Activated CD4-positive, alpha-beta T cell treated with anti-CD3 and anti-CD28 coated beads, Interleukin-2, Interleukin-4, amounts not matched to agents 100 ng/mL and 50 ng/mL, durations not matched to agents 16 hours and 8 hours (primary cell): ENCODE results near the gene PDCD7.
"Not testable (repeated sequence)": the region's sequence is repeated elsewhere in the genome, so short reads cannot be mapped to it uniquely, and the experiment has no call there.

Experiments used
- DNase-seq: peaks from one replicate; pipeline ENCODE4 v3.0.0-alpha.2; 2020; ENCODE audit warnings: low spot score

PDCD7 gene

DNA sequence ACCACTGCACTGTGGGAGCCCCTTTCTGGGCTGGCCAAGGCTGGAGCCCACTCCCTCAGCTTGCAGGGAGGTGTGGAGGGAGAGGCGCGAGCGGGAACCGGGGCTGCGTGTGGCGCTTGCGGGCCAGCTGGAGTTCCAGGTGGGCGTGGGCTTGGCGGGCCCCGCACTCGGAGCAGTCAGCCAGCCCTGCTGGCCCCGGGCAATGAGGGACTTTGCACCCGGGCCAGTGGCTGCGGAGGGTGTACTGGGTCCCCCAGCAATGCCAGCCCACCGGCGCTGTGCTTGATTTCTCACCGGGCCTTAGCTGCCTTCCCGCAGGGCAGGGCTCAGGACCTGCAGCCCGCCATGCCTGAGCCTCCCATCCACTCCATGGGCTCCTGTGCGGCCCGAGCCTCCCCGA lies 58.7 kb downstream of the PDCD7 start:
- DNase-seq: not testable (repeated sequence)

DNA sequence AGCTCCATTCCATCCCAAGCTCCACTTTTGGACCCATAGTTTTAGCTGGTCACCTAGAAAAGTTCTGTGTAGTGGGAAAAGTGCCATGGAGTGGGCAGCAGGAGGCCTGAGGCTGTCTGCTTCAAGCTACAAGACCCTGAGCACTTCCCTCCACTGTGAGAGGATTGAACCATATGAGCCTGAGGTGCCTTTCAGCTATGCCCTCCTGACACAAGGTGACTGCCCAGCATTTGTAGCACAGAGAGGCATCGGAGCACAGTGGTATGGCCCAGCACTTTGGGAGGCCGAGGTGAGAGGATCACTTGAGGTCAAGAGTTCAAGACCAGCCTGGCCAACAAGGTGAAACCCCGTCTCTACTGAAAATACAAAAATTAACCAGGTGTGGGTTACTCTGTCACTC lies 61.0 kb downstream of the PDCD7 start:
- no peak for DNase-seq

DNA sequence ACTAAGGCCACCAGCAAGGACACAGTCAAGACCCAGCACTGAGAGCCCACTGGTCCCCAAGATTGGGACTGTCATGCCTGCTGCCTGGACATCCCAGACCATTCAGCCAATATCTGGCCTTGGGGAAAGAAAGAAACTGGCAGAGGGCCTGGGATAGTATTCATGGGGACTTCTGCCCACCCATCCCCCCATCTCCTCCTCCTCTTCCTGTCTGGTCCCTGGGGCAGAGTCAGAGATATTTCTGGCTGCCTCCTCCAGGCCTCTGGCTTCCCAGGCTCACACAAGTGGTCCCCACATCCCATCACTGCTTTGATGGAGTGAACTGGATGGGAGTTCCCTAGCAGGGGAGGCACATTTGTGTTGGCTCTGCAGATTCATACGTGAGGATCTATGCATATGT lies 61.6 kb downstream of the PDCD7 start:
- no peak for DNase-seq

DNA sequence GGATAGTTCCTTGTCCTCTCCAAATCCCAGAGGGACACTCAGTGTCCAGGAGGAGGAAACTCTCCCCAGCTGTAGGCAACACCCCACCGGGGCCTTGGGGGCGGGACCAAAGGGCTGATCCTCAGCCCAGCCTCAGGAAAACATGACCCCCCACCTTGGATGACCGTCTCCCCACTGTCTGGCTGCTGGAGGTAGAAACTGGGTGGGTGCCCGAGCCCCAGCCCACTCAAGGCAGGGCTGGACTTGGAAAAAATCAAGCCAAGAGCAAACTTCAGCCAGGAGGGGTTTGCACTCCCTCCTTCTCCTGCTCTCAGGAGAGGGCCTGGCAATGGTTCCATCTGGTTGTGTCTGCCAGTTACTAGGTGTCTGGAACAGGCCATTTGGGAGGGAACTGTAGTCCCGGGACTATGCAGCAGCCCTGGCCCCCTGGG lies 62.2 kb downstream of the PDCD7 start:
- DNase-seq: no peak

DNA sequence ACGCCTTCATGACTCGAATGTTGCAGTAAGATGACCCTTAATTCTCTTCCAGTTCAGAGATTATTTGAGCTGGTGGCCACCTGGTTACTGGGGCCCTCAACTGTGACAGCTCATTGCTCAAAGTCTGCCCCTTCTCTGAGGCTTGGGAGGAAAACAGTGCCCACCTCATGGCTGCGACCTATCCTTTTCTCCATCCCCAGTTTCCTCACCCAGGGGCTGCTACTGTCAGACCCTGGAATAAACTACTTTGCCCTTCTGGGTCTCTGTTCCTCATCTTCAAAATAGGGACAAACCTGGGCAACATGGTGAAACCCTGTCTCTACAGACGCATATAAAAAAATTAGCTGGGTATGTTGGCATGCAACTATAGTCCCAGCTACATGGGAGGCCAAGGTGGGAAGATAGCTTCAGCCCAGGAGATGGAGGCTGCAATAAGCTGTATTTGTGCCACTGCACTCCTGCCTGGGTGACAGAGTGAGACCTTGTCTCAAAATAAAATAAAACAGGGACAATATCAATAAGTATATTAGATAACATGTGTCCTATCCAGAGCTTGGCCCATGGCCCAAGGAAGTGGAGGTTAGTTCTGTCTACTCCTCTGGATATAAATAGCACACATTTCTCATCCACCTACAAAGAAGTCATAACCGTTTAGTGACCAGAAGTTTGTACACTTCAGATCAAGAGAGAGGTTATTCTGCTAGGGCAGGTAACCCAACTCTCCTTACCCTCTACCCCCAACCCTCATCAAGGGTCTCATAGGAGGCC lies 63.6 kb downstream of the PDCD7 start:
- DNase-seq: no peak

DNA sequence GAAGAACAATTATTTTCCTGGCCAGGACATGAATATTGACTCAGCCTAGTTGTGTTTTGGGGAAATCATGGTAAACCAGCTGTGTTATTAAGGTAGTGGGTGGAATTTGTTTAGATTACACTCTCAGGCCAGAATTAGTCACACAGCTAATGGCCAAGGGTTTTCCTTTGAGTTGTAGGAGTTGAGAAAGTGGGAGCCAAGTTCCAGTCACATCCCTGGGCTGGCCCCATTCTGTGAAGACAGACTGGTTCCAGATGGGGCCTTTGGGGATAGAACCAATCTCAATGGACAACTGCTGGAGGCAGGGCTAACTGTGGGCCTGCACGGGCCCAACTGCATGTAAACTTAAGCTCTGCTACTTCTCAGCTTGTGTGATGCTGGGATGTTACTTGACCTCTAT lies 64.4 kb downstream of the PDCD7 start:
- DNase-seq: no peak

DNA sequence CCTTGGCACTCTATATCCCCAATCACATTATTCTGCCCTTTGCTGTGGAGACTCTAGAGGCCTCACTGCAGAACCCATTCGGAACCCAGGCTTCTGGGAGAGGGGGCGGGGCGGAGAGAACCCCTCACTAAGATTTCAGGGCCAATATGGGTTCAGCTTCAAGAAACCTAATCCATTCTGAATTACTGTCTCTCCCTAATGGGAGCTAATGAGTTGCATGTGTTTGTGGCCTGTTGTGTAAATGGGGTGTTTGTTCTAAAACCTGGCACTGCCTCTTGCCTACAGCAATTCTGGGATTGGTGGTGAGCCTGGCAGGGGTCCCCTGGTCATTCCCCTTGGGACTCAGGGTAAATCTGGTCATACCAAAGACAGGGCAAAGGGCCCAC lies 65.2 kb downstream of the PDCD7 start:
- no peak for DNase-seq

DNA sequence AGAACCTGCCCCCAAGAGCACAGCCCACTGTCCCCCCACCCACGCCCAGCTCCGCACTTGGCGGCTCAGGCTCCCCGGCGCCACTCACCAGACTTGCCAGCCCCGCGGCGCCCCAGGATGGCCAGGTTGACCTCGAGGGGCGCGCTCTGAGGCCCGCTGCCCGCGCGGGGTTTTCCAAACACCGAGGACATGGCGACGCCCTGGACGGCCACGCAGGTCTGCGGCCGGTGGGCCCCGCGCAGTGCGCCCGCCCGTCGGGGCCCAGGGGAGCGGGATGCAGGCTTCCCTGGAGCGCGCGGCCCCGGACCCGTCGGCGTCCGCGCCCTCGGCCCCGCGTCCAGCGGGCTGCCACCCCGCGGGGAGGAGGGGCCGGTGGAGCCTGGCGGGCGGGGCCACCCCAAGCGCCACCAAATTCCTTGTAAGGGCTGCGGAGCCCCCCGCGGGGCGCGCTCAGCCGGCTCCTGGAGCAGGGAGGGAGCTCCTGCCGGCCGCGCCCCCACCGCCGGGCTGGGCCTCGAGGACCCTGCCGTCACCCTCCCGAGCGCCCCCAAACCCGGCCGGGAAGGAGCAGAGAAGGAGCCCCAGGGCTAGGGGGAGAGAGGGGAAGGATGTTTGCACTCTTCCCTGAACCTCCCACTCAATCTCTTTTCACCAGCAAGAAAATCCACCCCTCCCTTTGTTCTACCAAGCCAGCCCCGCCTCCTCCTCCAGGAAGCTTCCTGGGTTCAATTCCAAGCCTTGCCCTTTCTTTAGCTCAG lies 65.8 kb downstream of the PDCD7 start, which contains the start of gene RASL12:
Gene RASL12 (minus strand): TSS at position 347 of the 758 bp plus-strand sequence. CDS start 156 bp downstream, at position 191.
- DNase-seq: no peak
